ENCODE data around the gene PANK1.

PANK1 gene

DNA sequence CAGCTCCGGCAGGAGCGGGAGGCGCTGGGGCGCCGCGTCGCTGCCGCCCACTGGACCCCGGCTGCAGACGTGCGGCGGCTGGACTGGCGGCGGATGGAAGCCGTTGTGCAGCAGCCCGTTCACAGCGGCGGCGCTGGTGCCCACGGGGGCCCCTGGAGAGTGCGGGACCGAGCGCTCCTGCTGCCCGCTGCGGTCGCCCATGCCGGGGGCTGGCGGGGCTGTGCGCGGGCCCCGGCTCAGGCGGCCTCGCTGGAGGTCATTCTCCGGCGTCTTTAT is 413 bp downstream of the PANK1 start:
- H3K36me3 ChIP-seq (ENCODE audit: insufficient read depth, low read length): no peaks in the 10 kb centered on the region
- H3K4me1 ChIP-seq (ENCODE audit: insufficient read depth, low read length): peaks cover 6% of the 10 kb centered on the region; the same call in 1 of the 2 replicates
- peak overlapping the region; percentile 77 for H3K9ac ChIP-seq (ENCODE audit: low read depth, low read length)
- H3K9me3 ChIP-seq (ENCODE audit: control insufficient read depth, insufficient read depth, low read length): no peaks in the 10 kb centered on the region

DNA sequence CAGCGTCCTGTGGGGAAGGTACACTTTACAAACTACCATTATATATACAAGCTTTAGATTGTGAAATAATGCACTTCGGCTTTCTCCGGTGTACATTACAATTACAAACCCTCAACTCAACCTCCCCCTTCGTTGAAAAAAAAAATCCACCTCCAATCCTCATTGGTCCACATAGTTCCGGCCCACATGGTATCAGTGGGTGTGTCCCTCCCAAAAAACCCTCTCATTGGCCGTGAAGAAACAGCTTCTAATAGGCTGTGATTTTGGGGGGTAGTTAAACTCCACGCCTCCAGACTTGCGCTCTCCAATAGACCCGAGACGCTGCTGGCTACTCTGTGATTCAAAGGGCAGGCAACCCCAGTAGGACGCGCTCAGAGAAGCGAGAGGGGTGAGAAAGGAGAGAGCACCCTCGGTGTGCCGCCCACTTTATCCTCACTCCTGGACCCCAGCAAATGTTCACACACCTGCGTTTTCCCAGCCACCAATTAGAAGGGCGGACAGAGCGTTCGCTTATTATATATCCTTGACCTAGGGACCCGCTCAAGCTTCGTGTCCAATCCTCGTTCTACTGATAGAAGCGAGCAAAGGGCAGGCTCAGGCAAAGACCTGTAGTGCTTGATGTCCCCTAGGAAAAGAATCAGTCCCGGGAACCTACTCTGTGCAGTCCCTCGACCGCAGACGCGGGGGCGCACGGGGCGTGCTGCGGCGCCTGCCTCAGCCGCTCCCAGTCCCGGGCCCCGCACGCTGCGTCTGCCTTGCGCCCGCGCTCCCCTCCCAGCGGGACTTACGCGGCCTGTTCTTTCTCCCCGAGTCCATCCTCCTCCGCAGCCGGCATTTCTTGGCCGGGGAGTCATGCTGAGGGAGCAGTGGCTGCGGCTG is 991 bp downstream of the PANK1 start:
- Histone ChIP-seq H3K36me3 (ENCODE audit: insufficient read depth, low read length) (no peaks in the 10 kb centered on the region), H3K4me1 (ENCODE audit: insufficient read depth, low read length) (peaks cover 6% of the 10 kb centered on the region; the same call in 1 of the 2 replicates), H3K9ac (ENCODE audit: low read depth, low read length) (peak overlapping the region; percentile 77), H3K9me3 (ENCODE audit: control insufficient read depth, insufficient read depth, low read length) (no peaks in the 10 kb centered on the region)

GRCh38 chr10:89643431-89643811 is 1.6 kb downstream of the PANK1 start:
- Histone ChIP-seq H3K9me3 (ENCODE audit: control insufficient read depth, insufficient read depth, low read length) (no peaks in the 10 kb centered on the region), H3K9ac (ENCODE audit: low read depth, low read length) (peak overlapping the region; percentile 77), H3K4me1 (ENCODE audit: insufficient read depth, low read length) (peaks cover 6% of the 10 kb centered on the region; the same call in 1 of the 2 replicates), H3K36me3 (ENCODE audit: insufficient read depth, low read length) (no peaks in the 10 kb centered on the region)

DNA sequence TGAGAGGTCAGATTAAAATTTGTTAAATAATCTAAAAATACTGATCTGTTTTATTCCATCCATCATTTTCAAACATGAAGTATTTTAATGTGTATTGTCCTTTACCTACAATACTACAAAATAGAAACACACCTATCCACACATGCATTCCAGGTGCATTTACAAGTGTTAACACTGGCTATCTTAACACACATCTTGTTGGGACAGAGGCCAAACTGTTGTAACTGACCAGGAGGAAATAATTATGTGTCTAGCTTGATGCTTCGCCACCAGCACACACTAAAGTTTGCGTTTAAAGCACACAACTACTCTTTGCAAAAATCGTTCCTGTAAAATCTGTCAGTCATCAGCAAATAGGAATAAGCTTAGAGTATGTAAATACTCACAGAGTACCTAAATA is 2.8 kb downstream of the PANK1 start:
- no peak overlapping the region for H3K9ac ChIP-seq (ENCODE audit: low read depth, low read length)

GRCh38 chr10:89640241-89640640 is 4.8 kb downstream of the PANK1 start:
- no peaks in the 10 kb centered on the region for H3K9me3 ChIP-seq (ENCODE audit: control insufficient read depth, insufficient read depth, low read length)
- H3K9ac ChIP-seq (ENCODE audit: low read depth, low read length): no peak overlapping the region
- no peaks in the 10 kb centered on the region for H3K36me3 ChIP-seq (ENCODE audit: insufficient read depth, low read length)
- H3K4me1 ChIP-seq (ENCODE audit: insufficient read depth, low read length): no peaks in the 10 kb centered on the region

More for the DNA sequence above, 2.8 kb downstream of the PANK1 start:
- Histone ChIP-seq H3K36me3 (ENCODE audit: insufficient read depth, low read length) (no peaks in the 10 kb centered on the region), H3K4me1 (ENCODE audit: insufficient read depth, low read length) (peaks cover 6% of the 10 kb centered on the region; the same call in 1 of the 2 replicates), H3K9me3 (ENCODE audit: control insufficient read depth, insufficient read depth, low read length) (no peaks in the 10 kb centered on the region)

GRCh38 chr10:89639326-89639725 is 5.7 kb downstream of the PANK1 start:
- Histone ChIP-seq H3K9me3 (ENCODE audit: control insufficient read depth, insufficient read depth, low read length) (no peaks in the 10 kb centered on the region), H3K36me3 (ENCODE audit: insufficient read depth, low read length) (no peaks in the 10 kb centered on the region), H3K4me1 (ENCODE audit: insufficient read depth, low read length) (no peaks in the 10 kb centered on the region), H3K9ac (ENCODE audit: low read depth, low read length) (no peak overlapping the region)

DNA sequence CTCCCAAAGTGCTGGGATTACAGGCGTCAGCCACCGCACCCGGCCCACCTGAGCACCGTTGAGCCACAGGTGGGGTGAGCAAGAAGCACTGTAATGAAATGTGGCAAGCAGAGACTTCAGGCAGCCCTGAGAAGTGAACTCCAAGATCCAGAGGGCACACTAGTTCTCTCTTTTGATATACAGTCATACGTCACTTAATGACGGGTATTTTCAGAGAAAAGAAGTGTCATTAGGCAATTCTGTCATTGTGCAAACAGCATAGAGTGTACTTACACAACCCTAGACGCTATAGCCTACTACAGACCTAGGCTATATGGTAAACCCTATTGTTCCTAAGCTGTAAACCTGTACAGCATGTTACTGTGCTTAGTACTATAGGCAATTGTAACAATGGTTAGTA is 7.9 kb downstream of the PANK1 start:
- Histone ChIP-seq H3K36me3 (ENCODE audit: insufficient read depth, low read length) (no peaks in the 10 kb centered on the region), H3K4me1 (ENCODE audit: insufficient read depth, low read length) (no peaks in the 10 kb centered on the region), H3K9me3 (ENCODE audit: control insufficient read depth, insufficient read depth, low read length) (no peaks in the 10 kb centered on the region), H3K9ac (ENCODE audit: low read depth, low read length) (no peak overlapping the region)

GRCh38 chr10:89634637-89635036 is 10.4 kb downstream of the PANK1 start:
- Histone ChIP-seq H3K9ac (ENCODE audit: low read depth, low read length) (no peak overlapping the region), H3K4me1 (ENCODE audit: insufficient read depth, low read length) (no peaks in the 10 kb centered on the region), H3K9me3 (ENCODE audit: control insufficient read depth, insufficient read depth, low read length) (no peaks in the 10 kb centered on the region), H3K36me3 (ENCODE audit: insufficient read depth, low read length) (no peaks in the 10 kb centered on the region)

- H3K9ac ChIP-seq (ENCODE audit: low read depth, low read length): no peak overlapping the region
- no peaks in the 10 kb centered on the region for H3K9me3 ChIP-seq (ENCODE audit: control insufficient read depth, insufficient read depth, low read length)
- no peaks in the 10 kb centered on the region for H3K4me1 ChIP-seq (ENCODE audit: insufficient read depth, low read length)
- H3K36me3 ChIP-seq (ENCODE audit: insufficient read depth, low read length): no peaks in the 10 kb centered on the region
These were observed 11.6 kb downstream of the PANK1 start for GRCh38 chr10:89633484-89633883.

GRCh38 chr10:89632824-89633223 is 12.2 kb downstream of the PANK1 start:
- H3K9me3 ChIP-seq (ENCODE audit: control insufficient read depth, insufficient read depth, low read length): no peaks in the 10 kb centered on the region
- no peak overlapping the region for H3K9ac ChIP-seq (ENCODE audit: low read depth, low read length)
- no peaks in the 10 kb centered on the region for H3K36me3 ChIP-seq (ENCODE audit: insufficient read depth, low read length)
- H3K4me1 ChIP-seq (ENCODE audit: insufficient read depth, low read length): no peaks in the 10 kb centered on the region

DNA sequence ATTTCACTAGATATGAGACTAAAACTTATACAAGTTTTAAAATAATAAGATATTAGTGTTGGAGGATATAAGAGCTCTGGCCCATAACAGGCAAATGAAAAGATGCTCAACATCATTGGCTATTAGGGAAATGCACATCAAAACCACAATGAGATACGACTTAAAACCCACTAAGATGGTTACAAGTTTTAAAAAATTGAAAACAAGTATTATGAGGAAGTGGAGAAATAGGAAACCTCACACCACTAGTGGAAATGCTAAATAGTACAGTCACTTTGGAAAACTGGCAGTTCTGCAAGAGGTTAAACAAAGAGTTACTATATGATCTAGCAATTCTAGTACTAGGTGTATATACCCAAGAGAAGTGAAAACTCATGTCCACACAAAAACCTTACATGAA is 17.2 kb downstream of the PANK1 start:
- Histone ChIP-seq H3K4me1 (ENCODE audit: insufficient read depth, low read length) (no peaks in the 10 kb centered on the region), H3K36me3 (ENCODE audit: insufficient read depth, low read length) (no peaks in the 10 kb centered on the region), H3K9me3 (ENCODE audit: control insufficient read depth, insufficient read depth, low read length) (no peaks in the 10 kb centered on the region)

DNA sequence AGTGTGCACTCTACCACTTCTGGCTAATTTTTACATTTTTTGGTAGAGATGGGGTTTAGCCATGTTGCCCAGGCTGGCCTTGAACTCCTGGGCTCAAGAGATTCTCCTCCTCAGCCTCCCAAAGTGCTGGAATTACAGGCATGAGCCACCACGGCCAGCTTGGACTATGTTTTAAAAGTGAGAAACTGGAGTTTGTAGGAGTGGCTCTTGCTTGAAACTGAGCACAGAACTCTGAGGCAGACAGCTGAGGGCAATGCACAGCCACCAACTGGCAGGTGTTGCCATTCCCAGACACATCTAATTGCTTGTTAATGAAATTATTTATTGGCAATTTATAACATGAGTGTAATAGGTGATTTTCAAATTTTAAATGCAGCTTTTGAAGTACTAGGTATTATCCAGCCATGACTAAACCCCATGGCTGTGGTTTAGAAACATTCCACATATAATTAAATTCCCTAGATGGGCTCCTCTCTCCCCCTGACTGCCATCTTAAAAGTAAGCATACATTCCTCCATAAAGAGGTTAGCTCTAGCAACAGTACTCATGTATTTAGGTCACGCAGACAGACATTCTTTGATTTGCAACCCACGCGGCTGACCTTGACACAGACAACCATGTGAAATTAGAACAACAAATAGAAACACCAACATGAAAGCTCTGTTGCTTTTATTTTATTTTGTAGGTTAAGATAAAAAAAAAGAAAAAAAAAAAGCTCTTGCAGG is 19.8 kb downstream of the PANK1 start:
- H3K36me3 ChIP-seq (ENCODE audit: insufficient read depth, low read length): no peaks in the 10 kb centered on the region
- no peaks in the 10 kb centered on the region for H3K4me1 ChIP-seq (ENCODE audit: insufficient read depth, low read length)
- H3K9me3 ChIP-seq (ENCODE audit: control insufficient read depth, insufficient read depth, low read length): no peaks in the 10 kb centered on the region
- no peak overlapping the region for H3K9ac ChIP-seq (ENCODE audit: low read depth, low read length)

More for the DNA sequence above, 17.2 kb downstream of the PANK1 start:
- H3K9ac ChIP-seq (ENCODE audit: low read depth, low read length): no peak overlapping the region

DNA sequence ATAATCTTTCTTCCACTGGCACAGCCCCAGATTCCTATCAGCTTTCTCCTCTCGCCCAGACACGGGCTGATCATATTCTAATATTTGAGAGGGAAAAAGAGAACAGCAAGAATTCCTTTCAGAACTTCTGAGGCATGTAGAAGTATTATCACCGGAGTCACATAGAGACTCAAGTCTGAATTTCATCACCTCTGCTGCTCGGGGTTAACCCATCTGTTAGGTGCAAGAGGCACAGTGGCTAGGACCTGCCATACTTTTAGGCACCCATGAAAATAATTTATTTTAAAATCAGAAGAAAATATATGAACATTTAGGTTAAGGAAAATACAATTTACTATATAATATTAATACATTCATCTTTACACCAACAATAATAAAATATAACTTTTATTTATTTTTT is 21.0 kb downstream of the PANK1 start:
- Histone ChIP-seq H3K9me3 (ENCODE audit: control insufficient read depth, insufficient read depth, low read length) (peaks cover 7% of the 10 kb centered on the region), H3K9ac (ENCODE audit: low read depth, low read length) (no peak overlapping the region), H3K4me1 (ENCODE audit: insufficient read depth, low read length) (no peaks in the 10 kb centered on the region), H3K36me3 (ENCODE audit: insufficient read depth, low read length) (no peaks in the 10 kb centered on the region)

- Histone ChIP-seq H3K36me3 (ENCODE audit: insufficient read depth, low read length) (no peaks in the 10 kb centered on the region), H3K9me3 (ENCODE audit: control insufficient read depth, insufficient read depth, low read length) (peaks cover 7% of the 10 kb centered on the region), H3K9ac (ENCODE audit: low read depth, low read length) (no peak overlapping the region), H3K4me1 (ENCODE audit: insufficient read depth, low read length) (no peaks in the 10 kb centered on the region)
These were observed 22.9 kb downstream of the PANK1 start for GRCh38 chr10:89622151-89622550.

- H3K9me3 ChIP-seq (ENCODE audit: control insufficient read depth, insufficient read depth, low read length): peaks cover 7% of the 10 kb centered on the region
- H3K4me1 ChIP-seq (ENCODE audit: insufficient read depth, low read length): no peaks in the 10 kb centered on the region
- H3K9ac ChIP-seq (ENCODE audit: low read depth, low read length): no peak overlapping the region
- no peaks in the 10 kb centered on the region for H3K36me3 ChIP-seq (ENCODE audit: insufficient read depth, low read length)
These were observed 23.6 kb downstream of the PANK1 start for GRCh38 chr10:89621438-89621837.
